GM21423 (cell line): Measurements from ENCODE around the gene CRACR2B.

Experiments used
- ATAC-seq: cut with Tn5 transposase; IDR thresholded peaks from one replicate; pipeline ENCODE4 v1.9.1; 2021; ENCODE audit warnings: mild to moderate bottlenecking, moderate library complexity; ENCODE audit not compliant: unreplicated experiment

CRACR2B gene

GRCh38 chr11:837189-837989, 9.7 kb downstream of the CRACR2B start:
- no peak for ATAC-seq

GRCh38 chr11:837990-838307, 10.2 kb downstream of the CRACR2B start:
- ATAC-seq: no peak

GRCh38 chr11:838441-839279, 10.9 kb downstream of the CRACR2B start:
- ATAC-seq: no peak

- ATAC-seq: no peak
Observed at GRCh38 chr11:839280-839623, 11.5 kb downstream of the CRACR2B start.

GRCh38 chr11:839875-840617, 12.3 kb downstream of the CRACR2B start:
- ATAC-seq: no peak

GRCh38 chr11:841981-842369, 14.3 kb downstream of the CRACR2B start:
- peak; percentile 17 for ATAC-seq

- ATAC-seq: peak; percentile 56
Observed at GRCh38 chr11:842370-843002, 14.8 kb downstream of the CRACR2B start, which contains the start of the genes POLR2L and TSPAN4. TSS of gene POLR2L (minus strand) at chr11:842529. CDS start at chr11:842508, 21 bp downstream. TSS of gene TSPAN4 (plus strand) at chr11:842852. CDS start at chr11:850305, 7,453 bp downstream.

- no peak for ATAC-seq
Observed at GRCh38 chr11:843086-843734, 15.5 kb downstream of the CRACR2B start.

GRCh38 chr11:843818-844692, 16.3 kb downstream of the CRACR2B start:
- ATAC-seq: no peak

GRCh38 chr11:844693-845644, 17.2 kb downstream of the CRACR2B start:
- ATAC-seq: no peak

- no peak for ATAC-seq
Observed at GRCh38 chr11:845872-846495, 18.3 kb downstream of the CRACR2B start.

GRCh38 chr11:846496-847098, 18.9 kb downstream of the CRACR2B start:
- no peak for ATAC-seq

- no peak for ATAC-seq
Observed at GRCh38 chr11:847876-848275, 20.2 kb downstream of the CRACR2B start.

GRCh38 chr11:848380-848931, 20.7 kb downstream of the CRACR2B start:
- ATAC-seq: no peak

- no peak for ATAC-seq
Observed at GRCh38 chr11:849104-849824, 21.5 kb downstream of the CRACR2B start.

GRCh38 chr11:849951-850774, 22.4 kb downstream of the CRACR2B start:
- no peak for ATAC-seq
